Retina (tissue), 1 donor: ENCODE measurements around the gene KLHDC3.
A peak's percentile ranks its signal among the peaks of the same experiment; 100 is the strongest.

Experiments used
- DNase-seq: peaks from one replicate; pipeline ENCODE4 v3.0.0-alpha.2; 2016

Gene KLHDC3

DNA sequence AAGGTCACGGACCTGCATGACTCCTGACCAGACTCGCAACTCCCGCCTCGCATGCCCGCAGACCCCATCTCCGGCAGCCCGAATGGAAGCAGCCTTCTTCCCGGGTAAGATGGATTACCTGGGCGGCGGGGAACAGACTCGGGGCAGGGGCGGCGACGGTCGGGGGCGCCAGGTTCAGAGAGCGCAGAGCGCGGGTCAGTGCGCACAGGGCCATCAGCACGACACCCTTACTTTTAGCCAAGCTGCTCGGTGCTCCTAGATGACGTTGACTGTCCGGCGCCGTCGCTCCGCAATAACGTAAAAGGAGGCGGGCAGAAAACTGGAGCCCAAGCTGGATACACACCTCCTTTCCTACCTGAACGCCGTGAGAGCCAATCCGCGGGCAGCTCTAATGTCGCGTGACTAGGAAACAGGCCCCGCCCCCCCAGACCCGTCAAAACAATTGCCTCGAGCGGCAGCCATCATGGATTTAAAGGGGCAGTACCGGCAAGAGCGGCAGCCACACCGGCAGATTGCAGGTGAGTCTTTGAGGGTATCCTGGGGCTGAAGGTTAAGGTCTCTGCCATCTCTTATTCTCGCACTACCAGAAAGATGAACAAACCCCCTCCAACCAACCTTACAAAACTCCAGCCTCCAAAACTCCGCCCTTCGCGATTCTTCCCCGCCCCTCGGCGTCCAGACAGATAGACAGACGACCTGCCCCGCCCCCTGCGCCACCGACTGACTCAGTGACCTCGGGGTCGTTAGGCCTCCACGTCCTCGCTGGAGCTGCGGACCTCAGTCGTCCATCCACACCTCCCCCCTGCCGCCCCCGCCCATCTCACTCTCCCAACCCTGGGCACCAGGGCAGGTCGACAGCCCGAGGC, 45.4 kb downstream of the KLHDC3 start, which contains the start of the genes KLC4 and MRPL2:
KLC4 (plus strand) TSS at position 464 of the 866 bp plus-strand sequence. CDS start 1,705 bp downstream, outside the sequence.
MRPL2 (minus strand) TSS at position 267 of the 866 bp plus-strand sequence; CDS start at position 214, 53 bp downstream.
- peak; percentile 96 for DNase-seq

DNA sequence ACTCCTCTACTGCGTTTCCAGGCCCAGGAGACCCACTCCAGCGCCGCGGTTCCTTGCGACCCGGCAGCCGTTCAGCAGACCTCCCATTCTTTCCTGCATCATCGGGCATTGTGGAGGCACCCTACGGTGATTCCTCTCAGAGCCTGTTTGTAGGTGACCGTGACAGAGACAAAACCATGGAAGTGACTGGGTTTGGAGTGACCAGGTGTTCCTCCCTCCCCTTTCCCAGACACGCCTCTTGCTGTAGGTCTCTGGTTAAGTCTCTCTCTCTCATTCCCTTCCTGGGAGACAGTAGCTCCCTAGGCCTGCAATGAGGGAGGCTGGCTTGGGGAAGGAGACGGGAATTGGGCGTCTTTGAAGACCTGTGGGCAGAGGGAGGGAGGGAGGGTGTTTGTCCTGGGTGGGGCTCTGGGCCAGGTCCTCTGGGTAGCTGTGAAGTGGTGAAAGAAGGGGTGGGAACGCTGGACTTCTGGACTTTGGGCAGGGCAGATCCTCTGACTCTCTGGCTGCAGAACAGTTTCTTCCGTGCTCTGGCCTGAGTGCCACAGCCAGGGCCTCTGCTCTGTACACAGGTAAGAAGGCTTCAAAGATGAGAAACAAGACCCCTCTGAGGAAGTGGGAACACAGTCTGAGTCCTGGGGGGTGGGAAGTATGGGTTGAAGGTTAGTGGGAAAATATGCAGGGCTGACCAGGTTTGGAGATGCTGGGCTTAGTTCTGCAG, 46.1 kb downstream of the KLHDC3 start:
- no peak for DNase-seq

DNA sequence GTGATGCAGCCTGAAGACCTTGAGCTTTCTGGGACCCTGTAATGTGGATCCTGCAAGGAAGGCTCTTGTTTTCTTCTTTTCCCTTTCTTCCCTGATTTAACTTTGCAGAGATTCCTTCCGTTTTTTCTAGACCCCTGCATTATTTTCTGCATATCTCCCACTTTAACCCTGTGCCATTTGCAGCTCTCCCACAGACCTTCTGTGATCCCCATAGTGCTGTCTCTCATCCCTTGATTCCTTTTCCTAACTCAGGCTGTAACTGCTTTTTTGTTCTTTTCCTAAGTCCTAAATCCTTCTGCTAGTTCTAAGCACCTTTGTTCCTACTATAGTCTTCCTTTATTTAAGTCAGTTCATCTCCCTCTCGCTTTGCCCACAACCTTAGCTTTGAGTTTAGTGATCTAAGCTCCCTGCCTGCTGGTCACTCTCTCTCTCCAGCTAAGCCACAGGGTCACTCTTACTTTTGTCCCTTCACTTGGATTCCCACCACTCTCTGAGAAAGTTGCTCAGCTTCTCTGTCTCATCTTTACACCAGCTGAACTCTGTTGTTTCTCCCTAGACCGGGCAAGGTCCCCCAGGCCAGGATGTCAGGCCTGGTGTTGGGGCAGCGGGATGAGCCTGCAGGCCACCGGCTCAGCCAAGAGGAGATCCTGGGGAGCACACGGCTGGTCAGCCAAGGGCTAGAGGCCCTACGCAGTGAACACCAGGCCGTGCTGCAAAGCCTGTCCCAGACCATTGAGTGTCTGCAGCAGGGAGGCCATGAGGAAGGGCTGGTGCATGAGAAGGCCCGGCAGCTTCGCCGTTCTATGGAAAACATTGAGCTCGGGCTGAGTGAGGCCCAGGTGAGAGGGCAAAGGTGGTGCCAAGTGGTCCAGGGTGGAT, 46.9 kb downstream of the KLHDC3 start:
- DNase-seq, result no peak

DNA sequence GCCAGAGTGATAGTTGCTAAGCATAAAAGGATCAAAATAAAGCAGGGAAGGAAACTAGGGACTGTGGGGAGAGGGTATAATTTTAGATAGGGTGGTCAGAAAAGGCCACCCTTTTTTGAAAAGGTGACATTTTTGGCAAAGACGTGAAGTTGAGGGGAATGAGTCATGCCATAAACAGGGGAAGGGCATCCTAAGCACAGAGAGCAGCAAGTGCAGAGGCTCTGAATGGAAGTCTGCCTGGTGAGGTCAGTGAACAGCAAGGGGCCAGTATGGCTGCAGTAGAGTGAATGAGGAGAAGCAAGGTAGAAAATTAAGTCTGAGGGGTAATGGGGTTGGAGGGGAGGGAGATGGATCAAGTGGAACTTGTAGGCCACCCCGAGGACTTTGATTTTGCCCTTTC, 47.8 kb downstream of the KLHDC3 start:
- no peak for DNase-seq

DNA sequence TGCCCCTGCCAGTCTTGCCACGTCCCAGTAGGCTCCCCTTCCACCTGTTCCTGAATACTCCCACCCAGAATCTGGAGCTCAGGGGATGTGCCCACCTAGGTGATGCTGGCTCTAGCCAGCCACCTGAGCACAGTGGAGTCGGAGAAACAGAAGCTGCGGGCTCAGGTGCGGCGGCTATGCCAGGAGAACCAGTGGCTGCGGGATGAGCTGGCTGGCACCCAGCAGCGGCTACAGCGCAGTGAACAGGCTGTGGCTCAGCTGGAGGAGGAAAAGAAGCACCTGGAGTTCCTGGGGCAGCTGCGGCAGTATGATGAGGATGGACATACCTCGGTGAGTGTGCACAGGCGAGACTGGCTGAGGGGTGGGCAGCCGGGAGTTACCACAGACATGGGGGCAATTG, 48.8 kb downstream of the KLHDC3 start:
- no peak for DNase-seq

DNA sequence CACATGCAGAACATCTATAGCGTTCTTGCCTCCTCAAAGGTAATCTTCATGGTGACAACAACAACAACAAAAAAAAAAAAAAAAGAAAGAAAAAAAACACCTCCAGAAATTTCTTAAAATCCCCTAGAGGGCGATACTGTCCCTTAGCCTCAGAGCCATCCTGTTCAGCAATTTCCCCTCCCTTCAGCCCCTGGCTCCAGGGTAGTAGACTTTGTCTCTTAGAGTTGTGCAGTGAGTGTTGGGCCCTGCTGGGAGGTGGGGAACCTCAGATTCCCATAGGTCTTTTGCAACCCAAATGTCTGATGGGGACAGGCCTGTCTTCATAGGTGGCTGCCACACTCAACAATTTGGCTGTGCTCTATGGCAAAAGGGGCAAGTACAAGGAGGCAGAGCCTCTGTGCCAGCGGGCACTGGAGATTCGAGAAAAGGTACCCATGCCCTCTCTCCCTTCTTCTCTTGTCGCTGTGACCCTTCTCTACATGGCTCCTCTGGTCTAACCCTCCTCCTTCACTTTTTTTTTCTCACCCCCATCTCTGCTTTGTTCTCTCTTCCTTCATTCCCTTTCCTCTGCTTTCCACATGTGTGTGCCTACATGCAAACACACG, 56.1 kb downstream of the KLHDC3 start:
- peak; percentile 49 for DNase-seq
